ENCODE data around the gene SOS2.

SOS2 gene

GRCh38 chr14:50231475-50232275 is at the start of gene SOS2:
TSS of gene SOS2 (minus strand) at chr14:50231578. CDS start at chr14:50231283, 295 bp downstream.
- in situ Hi-C loops (cut with MboI; ENCODE audit: low sequenced_read_pairs), result no loop called here

GRCh38 chr14:50272498-50272897 is 41.1 kb upstream of the SOS2 start:
- in situ Hi-C loops (cut with MboI; ENCODE audit: low sequenced_read_pairs), result no loop called here

GRCh38 chr14:50270932-50271331 is 39.6 kb upstream of the SOS2 start:
- in situ Hi-C loops (cut with MboI; ENCODE audit: low sequenced_read_pairs), result no loop called here

GRCh38 chr14:50265029-50265428 is 33.7 kb upstream of the SOS2 start:
- in situ Hi-C loops (cut with MboI; ENCODE audit: low sequenced_read_pairs), result no loop called here

GRCh38 chr14:50263321-50263720 is 31.9 kb upstream of the SOS2 start:
- in situ Hi-C loops (cut with MboI; ENCODE audit: low sequenced_read_pairs), result no loop called here

GRCh38 chr14:50262865-50263264 is 31.5 kb upstream of the SOS2 start:
- in situ Hi-C loops (cut with MboI; ENCODE audit: low sequenced_read_pairs), result no loop called here

GRCh38 chr14:50260511-50260910 is 29.1 kb upstream of the SOS2 start:
- in situ Hi-C loops (cut with MboI; ENCODE audit: low sequenced_read_pairs), result no loop called here

GRCh38 chr14:50260072-50260471 is 28.7 kb upstream of the SOS2 start:
- in situ Hi-C loops (cut with MboI; ENCODE audit: low sequenced_read_pairs), result no loop called here

GRCh38 chr14:50257732-50258131 is 26.4 kb upstream of the SOS2 start:
- in situ Hi-C loops (cut with MboI; ENCODE audit: low sequenced_read_pairs), result no loop called here

- in situ Hi-C loops (cut with MboI; ENCODE audit: low sequenced_read_pairs), result no loop called here
Observed at GRCh38 chr14:50254248-50254647, 22.9 kb upstream of the SOS2 start.

- in situ Hi-C loops (cut with MboI; ENCODE audit: low sequenced_read_pairs), result no loop called here
Observed at GRCh38 chr14:50249136-50249775, 17.9 kb upstream of the SOS2 start.

GRCh38 chr14:50247245-50247644 is 15.9 kb upstream of the SOS2 start:
- in situ Hi-C loops (cut with MboI; ENCODE audit: low sequenced_read_pairs), result no loop called here

GRCh38 chr14:50242566-50243310 is 11.4 kb upstream of the SOS2 start:
- in situ Hi-C loops (cut with MboI; ENCODE audit: low sequenced_read_pairs), result no loop called here

GRCh38 chr14:50242096-50242495 is 10.7 kb upstream of the SOS2 start:
- in situ Hi-C loops (cut with MboI; ENCODE audit: low sequenced_read_pairs), result no loop called here

GRCh38 chr14:50237427-50237826 is 6.0 kb upstream of the SOS2 start:
- in situ Hi-C loops (cut with MboI; ENCODE audit: low sequenced_read_pairs), result no loop called here

- in situ Hi-C loops (cut with MboI; ENCODE audit: low sequenced_read_pairs), result no loop called here
Observed at GRCh38 chr14:50233951-50234250, 2.5 kb upstream of the SOS2 start.

- in situ Hi-C loops (cut with MboI; ENCODE audit: low sequenced_read_pairs), result no loop called here
Observed at GRCh38 chr14:50233166-50233950, 2.0 kb upstream of the SOS2 start.

- in situ Hi-C loops (cut with MboI; ENCODE audit: low sequenced_read_pairs), result no loop called here
Observed at GRCh38 chr14:50232276-50232642, 881 bp upstream of the SOS2 start.

GRCh38 chr14:50230701-50231474 is 490 bp downstream of the SOS2 start:
- in situ Hi-C loops (cut with MboI; ENCODE audit: low sequenced_read_pairs), result no loop called here

GRCh38 chr14:50230401-50230700 is 1.0 kb downstream of the SOS2 start:
- in situ Hi-C loops (cut with MboI; ENCODE audit: low sequenced_read_pairs), result no loop called here

GRCh38 chr14:50229681-50230080 is 1.7 kb downstream of the SOS2 start:
- in situ Hi-C loops (cut with MboI; ENCODE audit: low sequenced_read_pairs), result no loop called here
